NCI-H1048 (cell line): ENCODE results near the gene ATG7.

Source experiments
- DNase-seq: peaks from one replicate; lab custom pipeline; 2025; lab: John Stamatoyannopoulos, UW

The ATG7 gene, protein sequence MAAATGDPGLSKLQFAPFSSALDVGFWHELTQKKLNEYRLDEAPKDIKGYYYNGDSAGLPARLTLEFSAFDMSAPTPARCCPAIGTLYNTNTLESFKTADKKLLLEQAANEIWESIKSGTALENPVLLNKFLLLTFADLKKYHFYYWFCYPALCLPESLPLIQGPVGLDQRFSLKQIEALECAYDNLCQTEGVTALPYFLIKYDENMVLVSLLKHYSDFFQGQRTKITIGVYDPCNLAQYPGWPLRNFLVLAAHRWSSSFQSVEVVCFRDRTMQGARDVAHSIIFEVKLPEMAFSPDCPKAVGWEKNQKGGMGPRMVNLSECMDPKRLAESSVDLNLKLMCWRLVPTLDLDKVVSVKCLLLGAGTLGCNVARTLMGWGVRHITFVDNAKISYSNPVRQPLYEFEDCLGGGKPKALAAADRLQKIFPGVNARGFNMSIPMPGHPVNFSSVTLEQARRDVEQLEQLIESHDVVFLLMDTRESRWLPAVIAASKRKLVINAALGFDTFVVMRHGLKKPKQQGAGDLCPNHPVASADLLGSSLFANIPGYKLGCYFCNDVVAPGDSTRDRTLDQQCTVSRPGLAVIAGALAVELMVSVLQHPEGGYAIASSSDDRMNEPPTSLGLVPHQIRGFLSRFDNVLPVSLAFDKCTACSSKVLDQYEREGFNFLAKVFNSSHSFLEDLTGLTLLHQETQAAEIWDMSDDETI

DNA sequence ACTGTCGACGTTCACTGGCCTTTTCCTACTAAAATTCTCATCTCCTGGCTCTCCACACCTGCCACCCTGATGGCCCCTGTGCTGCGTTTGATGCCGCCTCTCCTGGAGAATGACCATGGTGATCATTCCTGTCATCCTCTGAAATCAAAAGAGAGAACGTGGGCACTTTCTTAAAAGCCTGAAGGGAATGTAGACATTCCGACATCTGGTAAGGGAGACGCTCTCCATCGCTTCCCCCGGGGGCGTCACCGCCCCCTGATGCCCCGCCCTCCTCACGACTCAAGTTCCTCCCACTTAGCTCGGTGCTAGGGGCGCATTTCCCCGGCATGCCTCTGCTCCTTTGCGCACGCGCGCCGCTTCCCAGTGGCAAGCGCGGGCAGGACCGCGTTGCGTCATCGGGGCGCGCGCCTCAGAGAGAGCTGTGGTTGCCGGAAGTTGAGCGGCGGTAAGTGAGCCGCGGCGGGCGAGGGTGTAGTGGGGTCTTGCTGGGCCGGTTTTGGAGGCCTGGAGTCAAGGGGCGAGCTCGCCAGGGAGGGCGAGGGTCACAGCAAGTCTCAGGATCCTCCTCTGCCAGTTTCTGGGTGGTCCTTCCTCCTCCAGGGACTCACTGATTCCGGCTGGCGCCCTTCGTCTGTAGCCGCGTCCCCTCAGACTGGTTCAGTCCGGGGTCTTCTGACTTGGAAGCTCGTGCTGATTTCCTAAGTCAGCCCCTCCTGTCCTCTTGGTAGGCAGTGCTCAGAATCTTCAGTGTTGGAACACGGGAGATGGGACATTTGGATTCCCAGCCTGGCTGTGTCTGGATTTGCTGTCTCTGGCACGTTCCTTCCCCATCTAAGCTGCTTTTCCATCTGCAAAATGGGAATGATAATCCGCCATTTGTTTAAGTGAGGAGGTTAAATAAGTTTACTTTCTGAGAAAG lies at the start of gene ATG7:
ATG7 (plus strand) TSS at position 412 of the 919 bp plus-strand sequence. CDS start 26,299 bp downstream, outside the sequence.
- peak; percentile 93 for DNase-seq

DNA sequence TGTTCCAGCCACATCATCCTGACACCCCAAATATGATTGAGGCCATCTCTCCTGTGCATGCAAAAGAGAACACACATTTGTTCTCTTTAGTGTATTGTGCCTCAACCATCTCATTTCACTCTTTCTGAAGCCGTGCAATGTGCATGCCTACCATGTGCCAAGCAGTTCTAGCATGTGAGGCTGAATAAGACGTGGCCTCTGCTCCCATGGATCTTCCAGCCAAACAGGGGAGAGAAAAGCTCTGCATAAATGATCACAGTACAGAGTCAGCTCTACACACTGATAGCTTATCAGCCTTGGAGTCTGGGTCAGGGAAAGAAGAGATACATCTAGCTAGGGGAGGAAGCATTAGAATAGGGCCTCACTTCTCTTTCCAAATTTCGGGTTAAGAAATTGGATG lies 48.2 kb upstream of the ATG7 start:
- no peak for DNase-seq

DNA sequence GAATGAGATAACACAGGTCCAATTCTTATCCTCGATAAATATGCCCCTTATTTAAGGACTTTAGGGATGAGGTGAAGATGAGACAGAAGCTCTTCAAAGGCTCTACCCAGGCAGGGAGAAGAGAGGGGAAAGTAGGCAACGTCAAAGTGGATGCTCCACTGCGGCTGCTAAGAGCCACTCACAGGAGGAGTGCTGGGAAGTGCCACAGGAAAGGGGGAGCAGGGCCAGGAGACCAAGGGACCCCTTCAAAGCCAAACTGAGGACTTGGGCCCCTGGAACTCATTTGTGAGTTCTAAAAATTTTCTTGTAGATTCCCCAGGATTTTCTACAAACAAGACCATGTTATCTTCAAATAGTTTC lies 47.3 kb upstream of the ATG7 start:
- no peak for DNase-seq

DNA sequence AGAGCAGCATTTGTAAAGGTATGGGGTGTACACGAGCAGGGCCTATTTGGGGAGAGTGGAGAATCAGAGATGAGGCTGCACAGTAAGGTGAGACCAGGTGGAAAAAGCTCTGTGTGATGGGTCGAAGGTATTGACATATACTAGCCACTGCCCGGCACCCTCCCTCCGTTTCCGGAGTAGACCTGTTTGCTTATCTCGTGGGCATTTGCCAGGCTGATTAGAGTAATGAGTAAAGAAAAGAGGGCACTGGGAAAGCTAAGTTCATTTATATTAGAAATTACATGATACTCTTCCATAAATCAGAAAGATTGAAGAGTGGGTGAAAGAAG lies 46.2 kb upstream of the ATG7 start:
- no peak for DNase-seq

DNA sequence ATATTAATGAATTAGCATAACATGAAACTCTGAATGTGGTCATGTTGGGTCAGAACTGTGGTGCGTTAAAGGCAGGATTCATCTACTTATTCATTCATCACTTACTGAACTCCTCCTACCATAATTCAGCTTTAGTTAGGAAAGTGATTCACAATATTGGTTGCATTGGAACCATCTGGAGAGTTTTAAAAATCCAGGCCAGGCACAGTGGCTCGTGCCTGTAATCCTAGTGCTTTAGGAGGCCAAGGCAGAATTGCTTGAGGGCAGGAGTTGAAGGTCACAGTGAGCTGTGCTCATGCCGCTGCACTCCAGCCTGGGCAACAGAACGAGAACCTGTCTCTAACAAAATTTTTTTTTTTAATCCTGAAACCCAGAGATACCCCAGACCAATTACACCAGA lies 44.2 kb upstream of the ATG7 start:
- no peak for DNase-seq

DNA sequence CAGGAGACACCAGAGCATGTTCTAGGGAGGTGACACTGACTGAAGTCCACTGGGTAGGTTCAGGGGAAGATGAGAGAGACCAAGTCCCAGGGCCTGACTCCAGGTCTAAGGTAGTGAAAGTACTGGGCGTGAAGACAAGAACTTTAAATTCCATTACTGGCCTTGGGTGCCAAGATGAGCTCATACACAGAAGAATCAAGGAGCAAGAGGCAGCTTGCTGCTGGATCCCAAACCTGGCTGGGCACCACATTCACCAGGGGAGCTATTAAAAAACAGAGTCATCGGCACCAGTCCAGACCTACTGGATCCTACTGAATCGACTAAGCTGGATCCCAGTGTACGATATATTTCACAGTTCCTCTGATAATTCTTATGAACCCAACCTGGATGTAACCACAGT lies 42.1 kb upstream of the ATG7 start:
- no peak for DNase-seq

DNA sequence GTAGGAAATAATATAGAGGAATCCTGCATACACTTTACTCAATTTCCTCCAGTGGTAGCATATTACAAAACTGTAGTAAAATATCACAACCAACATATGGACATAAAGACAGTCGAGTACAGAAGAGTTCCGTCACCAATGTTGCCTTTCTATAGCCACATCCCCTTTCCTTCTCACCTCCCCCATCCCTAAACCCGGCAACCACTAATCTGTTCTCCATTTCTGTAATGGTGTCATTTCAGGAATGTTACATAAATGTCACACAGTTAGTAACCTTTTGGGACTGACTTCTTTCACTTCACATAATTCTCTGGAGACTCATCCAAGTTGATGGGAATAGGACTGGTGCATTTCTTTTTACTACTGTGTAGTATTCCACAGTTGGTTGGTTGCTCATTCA lies 41.4 kb upstream of the ATG7 start:
- no peak for DNase-seq

DNA sequence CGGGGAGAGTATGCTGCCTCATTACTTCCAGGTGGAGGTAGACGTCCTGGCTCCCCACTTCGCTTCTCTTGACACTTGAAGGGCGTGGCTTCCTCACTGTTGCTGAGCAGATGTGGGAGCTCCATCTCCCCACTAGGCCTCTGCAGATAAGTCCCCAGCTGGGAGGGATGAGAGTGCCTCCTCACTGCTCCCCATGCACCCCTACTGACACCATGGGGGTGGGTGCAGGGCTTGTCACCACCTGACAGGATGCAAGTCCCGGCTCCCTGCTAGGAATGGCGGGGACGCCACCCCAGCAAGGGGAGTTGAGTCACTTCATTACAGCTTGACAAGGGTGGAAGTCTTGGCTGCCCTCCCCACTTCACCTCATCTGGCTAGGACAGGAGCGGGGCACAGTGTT lies 36.8 kb upstream of the ATG7 start:
- no peak for DNase-seq

DNA sequence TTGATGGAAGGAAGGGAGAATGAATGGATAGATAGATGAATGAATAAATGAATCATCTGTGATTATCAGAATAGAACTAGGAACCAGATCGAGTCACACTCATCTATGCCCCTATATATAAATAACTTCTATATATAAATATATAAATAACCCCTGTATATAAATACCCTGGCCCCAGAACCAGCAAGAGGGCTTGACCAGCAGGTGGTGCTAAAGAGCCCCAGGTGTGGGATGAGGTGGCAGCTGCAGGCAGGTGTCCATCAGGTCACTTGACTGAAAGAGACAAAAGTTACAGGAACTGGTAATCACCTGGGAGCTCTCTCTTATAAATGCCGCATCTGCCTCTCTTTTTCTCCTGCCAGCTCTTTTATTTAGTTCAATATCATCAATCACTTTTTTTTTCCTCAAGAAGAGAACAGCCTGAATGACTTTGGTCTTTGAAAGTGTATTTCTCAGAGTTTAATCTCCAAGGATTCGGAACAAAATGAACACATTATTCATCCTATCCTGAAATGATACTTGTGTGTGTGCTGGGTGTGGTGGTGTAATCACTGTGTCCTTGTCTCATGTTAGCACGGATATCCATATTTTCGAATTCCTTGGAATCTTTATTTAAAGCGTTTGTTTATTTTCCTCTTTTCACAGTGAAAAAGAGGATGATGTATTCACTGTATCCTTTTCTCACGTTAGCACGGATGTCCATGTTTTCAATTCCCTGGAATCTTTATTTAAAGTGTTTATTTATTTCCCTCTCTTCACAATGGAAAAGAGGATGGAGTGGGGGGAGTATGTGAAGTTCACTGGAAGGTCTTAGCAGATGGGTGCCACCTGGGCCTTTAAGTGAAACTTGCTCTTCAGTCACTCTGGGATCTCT lies 35.4 kb upstream of the ATG7 start:
- peak; percentile 18 for DNase-seq

DNA sequence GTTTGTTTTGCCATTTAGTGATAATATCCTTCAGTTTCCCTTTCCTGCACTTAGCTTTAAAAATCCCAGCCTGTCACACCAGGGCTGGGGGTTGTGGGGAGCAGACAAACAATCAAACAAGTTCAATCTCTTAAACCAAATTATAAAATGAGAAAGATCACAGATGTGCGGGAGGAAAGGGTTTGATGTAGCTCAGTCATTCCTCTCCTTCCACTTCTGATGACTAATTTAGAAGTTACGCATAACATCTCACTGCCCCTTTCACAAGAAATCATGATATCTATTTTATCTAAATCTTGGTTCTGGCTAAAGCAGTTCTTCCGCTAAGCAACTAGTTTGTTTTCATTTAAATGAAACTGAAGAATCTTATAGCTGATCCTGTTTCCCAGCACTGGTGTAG lies 34.1 kb upstream of the ATG7 start:
- DNase-seq: no peak

DNA sequence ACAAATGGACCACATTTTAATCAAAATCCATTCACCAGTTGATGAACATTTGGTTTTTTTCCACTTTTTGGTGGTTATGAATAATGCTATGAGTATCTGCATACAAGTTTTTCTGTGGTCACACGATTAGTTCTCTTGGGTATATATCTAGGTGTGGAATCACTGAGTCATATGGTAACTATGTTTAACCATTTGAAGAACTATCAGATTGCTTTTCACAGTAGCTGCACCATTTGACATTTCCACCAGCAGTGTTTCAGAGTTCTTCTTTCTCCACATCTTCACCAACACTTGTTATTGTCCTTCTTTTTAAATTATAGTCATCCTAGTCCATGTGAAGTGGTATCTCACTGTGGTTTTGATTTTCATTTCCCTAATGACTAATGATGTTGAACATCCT lies 33.3 kb upstream of the ATG7 start:
- no peak for DNase-seq

DNA sequence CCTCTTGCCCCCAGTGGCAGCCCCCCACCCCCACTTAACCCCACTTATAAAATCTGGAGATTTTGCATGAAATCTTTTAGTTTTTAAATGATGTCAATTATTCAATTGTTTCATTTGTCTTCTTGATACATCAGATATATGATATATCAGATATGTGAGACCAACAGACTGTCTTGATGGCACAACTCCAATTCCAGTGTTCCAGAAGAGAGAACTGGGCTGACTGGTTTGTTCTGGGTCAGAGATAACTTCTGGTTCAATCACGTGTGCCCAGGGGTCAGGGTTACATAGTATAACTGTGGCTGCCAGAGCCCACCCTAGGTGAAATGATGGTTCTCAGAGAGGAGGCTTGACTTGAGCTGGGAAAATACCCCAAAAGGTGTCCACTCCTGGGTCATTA lies 32.4 kb upstream of the ATG7 start:
- no peak for DNase-seq

DNA sequence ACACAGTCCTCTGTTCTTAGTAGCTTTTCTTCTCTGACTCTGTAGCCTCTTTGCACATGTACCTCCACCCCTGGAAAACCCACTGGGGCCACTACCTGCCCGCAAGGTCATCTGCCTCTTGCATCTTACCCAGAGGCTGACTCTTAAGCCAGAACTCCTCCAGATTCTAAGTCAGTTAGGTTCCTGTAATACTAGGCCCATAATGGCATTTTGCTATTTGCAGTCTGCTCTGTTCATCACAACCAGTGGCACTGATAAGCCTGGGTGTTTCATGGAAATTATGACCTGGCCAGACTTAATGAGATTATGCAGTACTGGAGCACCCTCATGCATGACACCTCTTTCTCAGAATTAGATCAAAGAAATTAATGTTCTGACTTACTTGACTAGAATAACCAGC lies 31.7 kb upstream of the ATG7 start:
- DNase-seq: no peak

DNA sequence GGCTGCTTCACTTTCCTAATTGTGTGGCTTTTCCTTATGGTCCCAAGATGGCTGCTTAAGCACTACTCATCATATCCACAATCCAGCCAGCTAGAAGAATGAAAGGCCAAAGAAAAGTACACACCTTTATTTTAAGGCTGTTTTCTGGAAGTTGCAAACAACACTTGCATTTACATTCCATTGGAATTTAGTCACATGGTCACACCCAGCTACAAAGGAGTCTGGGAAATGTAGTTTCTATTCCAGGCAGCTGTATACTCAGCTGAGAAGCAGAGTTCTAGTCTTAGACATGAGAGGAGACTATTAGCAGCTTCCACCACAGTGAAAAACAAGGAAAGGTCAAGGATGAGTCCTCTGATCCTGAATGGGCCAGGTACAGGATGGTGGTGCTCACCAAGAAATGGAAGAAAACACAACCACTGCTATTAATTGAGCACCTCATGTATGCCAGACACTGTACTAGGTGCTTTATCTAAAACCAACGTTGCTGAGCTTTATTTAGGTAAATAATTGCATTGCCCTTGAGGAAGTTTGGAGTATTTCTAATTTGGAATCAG lies 28.0 kb upstream of the ATG7 start:
- no peak for DNase-seq

DNA sequence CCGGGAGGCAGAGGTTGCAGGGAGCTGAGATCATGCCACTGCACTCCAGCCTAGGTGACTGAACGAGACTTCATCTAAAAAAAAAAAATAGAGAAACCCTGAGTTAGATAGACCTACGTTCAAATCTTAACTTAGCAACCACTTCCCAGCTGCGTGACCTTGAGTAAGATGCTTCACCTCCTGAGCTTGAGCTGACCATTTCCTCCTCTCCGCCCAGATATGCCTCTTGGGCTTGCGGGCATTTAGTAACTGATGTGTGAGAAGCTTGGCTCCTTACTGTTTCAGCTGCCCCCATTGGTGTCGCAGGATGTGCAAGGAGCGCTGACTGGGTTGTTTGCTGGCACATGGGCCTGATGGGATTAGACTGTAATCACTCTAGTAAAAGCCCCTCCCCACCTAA lies 26.9 kb upstream of the ATG7 start:
- DNase-seq: no peak

DNA sequence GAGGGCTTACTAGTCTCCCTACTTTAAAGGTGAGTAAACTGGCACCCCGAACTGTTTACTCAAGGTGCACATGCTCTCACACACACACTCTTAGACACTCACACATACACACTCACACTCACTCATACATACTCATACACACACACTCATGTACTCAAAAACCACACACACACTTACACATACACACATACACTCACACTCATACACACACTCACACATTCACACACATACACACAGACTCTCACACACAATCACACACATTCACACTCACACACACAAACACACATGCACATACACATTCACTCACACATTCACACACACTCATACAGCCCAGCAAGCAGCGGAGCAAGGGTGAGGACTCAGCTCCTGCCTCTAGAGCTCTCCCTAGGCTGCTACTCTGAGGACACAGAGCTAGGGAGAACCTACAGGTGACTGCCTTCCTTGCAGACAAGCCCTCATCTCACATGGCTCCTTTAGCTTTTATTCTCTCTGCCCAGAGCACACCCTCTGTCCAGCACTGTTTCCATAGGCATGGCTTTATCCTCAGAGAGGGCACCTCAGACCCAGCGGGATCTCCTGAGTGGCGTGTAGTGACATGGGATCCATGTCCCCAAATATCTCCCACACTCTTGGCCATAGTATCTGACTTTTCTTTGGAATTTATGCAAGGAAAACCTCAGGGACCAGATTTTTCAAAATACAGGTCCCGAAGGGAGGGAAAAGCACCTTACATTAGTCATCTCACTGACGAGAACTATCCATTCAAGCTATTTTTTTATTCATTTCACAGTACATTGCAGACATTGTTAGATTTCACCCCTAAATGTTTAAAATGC lies 26.2 kb upstream of the ATG7 start:
- DNase-seq: no peak

DNA sequence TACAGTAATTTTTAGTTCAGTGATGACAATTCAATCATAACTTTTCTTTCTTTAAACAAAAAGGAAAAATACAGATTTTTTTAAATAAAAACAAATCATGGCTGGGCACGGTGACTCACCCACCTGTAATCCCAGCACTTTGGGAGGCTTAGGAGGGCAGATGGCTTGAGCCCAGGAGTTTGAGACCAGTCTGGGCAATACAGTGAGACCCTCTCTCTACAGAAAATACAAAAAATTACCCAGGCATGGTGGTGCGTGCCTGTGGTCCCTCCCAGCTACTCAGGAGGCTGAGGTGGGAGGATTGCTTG lies 25.6 kb upstream of the ATG7 start:
- DNase-seq: no peak

DNA sequence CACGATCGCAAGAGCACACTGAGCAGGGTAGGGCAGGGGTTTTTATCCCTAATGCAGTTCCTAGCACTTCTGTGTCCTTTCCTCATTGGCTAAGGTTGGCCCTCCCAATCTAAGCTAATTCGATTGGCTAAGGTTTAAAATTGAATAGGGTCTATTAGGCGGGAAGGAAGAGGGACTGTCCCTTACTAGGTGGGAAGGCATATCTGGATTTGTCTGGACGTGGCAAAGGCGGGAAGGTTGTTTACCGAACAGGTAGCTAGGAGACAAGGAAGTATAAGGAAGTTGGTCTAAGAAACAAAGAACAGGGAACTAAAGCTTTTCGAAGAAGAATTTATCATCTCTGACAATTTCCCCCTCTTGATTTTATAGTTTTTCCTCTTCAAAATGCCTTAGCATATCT lies 24.8 kb upstream of the ATG7 start:
- DNase-seq: no peak

DNA sequence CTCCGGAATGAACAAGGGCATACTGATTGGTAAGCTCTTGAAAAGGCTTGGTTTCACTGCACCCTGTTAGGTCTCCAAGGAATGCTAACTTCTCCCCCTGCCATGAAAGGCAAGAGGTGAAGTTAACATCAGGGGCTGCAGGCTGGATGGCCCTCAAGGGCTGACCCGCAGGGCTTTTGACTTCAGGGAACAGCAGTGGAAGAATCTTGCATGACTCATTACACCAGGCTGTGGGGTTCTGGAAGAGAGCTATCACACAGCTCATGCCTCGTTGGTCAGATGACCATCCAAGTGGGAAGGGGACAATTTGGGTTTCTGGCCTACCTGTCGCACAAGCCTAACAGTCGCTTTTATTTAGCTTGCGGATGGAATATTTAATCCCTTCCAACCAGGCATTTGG lies 23.6 kb upstream of the ATG7 start:
- DNase-seq: no peak

DNA sequence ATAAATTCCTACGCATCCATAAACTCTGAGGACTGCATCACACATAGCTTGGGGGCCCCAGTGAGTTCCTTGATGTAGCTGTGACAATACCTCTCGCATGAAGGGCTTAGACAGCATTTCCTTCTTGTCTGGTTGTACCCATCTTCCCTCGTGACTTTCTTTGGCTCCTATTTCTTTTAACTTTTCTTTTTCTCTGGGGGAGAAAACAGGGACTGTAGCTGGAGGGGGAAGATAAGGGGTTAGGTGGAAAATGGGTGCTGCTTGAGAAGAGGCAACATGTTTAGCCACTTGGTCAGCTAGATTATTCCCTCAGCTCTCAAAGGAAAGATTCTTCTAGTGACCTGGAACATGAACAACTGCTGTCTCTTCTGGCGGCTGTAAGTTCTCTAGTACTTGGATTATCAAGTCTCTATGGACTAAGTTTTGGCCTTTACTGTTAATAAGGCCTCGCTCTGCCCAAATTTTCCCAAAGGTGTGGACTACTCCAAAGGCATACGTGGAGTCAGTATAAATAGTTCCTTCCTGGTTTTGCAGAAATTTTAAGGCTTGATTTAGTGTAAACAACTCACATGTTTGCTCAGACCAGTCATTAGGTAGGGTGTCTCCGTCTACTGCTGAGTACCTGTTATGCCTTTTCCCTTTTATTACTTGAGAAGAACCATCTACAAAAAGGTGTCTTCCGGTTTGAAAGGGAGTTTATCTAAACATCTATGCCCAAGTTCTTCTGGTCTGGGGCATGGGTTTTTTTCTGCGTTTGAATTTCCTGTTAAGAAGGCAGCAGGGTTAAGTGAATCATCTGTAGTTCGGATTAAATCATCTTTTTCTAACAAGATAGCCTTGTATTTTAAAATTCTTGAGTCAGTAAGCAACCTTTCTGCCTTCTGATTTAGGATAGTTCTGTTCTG lies 21.0 kb upstream of the ATG7 start:
- DNase-seq: no peak
